PFSK-1 (cell line): ENCODE results near the gene CCDC63.

Experiments
- FOXP2 ChIP-seq: optimal IDR thresholded peaks from 2 replicates; pipeline ENCODE3; 2011; ENCODE audit warnings: borderline replicate concordance, control low read depth, inconsistent platforms; ENCODE audit not compliant: insufficient read depth; ENCODE audit errors: extremely low read length, extremely low read depth
- POLR2AphosphoS5 ChIP-seq: IDR thresholded peaks from 2 replicates; pipeline ENCODE4 v1.6.1; 2012; ENCODE audit warnings: low read depth, mild to moderate bottlenecking, control low read depth, low read length, moderate library complexity
- REST ChIP-seq, 2 experiments: IDR thresholded peaks; 2 replicates each; pipeline versions ENCODE4 v1.6.1 to v1.8.0; 2011 to 2012; ENCODE audit warnings: low read depth in 2 of 2, low read length in 2 of 2, control low read depth in 1 of 2, inconsistent platforms in 1 of 2, mild to moderate bottlenecking in 1 of 2, moderate library complexity in 1 of 2; ENCODE audit not compliant: insufficient read depth in 1 of 2
- SIN3A ChIP-seq: IDR thresholded peaks from 2 replicates; pipeline ENCODE4 v1.6.1; 2012; ENCODE audit warnings: mild to moderate bottlenecking, low read length, moderate library complexity, borderline replicate concordance; ENCODE audit not compliant: insufficient read depth
- TAF1 ChIP-seq: IDR thresholded peaks from 2 replicates; pipeline ENCODE4 v1.6.1; 2012; ENCODE audit warnings: low read length, control low read depth, borderline replicate concordance; ENCODE audit not compliant: insufficient read depth

CCDC63 gene

GRCh38 chr12:110848314-110848923 lies 1.6 kb downstream of the CCDC63 start:
- TF ChIP-seq TAF1: no peak
- no peak for TF ChIP-seq FOXP2
- TF ChIP-seq POLR2AphosphoS5: no peak
- no peak for TF ChIP-seq REST (IDR thresholded peaks at IDR 0.05; ENCODE audit: insufficient read depth in 1 of 2, low read depth in 2 of 2, low read length in 2 of 2)
- no peak for TF ChIP-seq SIN3A

DNA sequence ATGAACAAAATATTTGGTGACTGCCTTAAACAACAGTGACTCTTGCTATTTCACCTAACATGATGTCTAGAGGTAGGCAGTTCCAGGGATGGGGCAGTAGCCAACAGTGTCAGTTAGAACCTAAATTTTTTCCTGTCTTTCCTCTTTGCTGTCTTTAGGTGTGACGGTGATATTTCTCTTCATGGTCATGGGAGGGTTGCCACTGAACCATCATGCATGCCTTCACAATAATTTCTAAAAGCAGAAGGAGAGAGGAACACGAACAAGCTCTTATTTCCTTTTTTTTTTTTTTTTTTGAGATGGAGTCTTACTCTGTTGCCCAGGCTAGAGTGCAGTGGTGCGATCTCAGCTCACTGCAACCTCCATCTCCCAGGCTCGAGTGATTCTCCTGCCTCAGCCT lies 2.4 kb downstream of the CCDC63 start:
- TF ChIP-seq TAF1 (no peak), FOXP2 (no peak), POLR2AphosphoS5 (no peak), REST (IDR thresholded peaks at IDR 0.05; ENCODE audit: insufficient read depth in 1 of 2, low read depth in 2 of 2, low read length in 2 of 2) (no peak), SIN3A (no peak)

GRCh38 chr12:110849748-110850403 lies 3.1 kb downstream of the CCDC63 start:
- TF ChIP-seq TAF1 (no peak), SIN3A (no peak), POLR2AphosphoS5 (no peak), REST (IDR thresholded peaks at IDR 0.05; ENCODE audit: insufficient read depth in 1 of 2, low read depth in 2 of 2, low read length in 2 of 2) (no peak), FOXP2 (no peak)

DNA sequence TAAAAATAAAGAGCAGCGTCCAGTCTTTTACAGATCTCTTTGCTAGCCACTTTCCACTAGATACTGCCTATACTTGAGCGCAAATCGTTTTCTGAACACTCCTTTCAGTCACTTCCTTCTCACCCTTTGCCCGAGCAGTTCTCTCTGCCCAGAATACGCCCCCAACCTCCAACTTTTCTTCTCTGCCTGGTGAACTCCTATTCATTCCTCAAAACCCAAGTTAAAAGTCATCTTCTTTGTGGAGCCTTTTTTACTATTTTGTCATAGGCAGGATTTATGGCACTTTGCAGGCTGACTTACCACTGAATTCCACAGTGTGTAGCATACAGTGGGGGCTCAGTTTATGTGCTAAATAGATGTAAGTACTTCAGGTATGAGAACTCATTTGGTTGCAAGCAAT lies 4.0 kb downstream of the CCDC63 start:
- TF ChIP-seq FOXP2 (no peak), SIN3A (no peak), TAF1 (no peak), REST (IDR thresholded peaks at IDR 0.05; ENCODE audit: insufficient read depth in 1 of 2, low read depth in 2 of 2, low read length in 2 of 2) (no peak), POLR2AphosphoS5 (no peak)
